H1 (cell line): ENCODE measurements around the gene LRRC40.

Experiments
- CHD2 ChIP-seq: IDR thresholded peaks from 2 replicates; pipeline ENCODE4 v1.6.1; 2012; ENCODE audit warnings: low read length, improper control_type of control experiment
- KDM1A ChIP-seq: fragments of 200-600, 300-600 bp; sonication (generic); IDR thresholded peaks from 2 replicates; pipeline ENCODE4 v1.7.1; 2016; ENCODE audit warnings: mild to moderate bottlenecking, low read length, borderline replicate concordance
- MAFK ChIP-seq: IDR thresholded peaks from 2 replicates; pipeline ENCODE4 v1.6.1; 2012; ENCODE audit warnings: low read depth, mild to moderate bottlenecking, improper control_type of control experiment, low read length
- POLR2A ChIP-seq, 2 experiments: IDR thresholded peaks; 1 replicate in 1 of 2; 2 replicates in 1 of 2; pipeline ENCODE4 v1.6.1; 2011; ENCODE audit warnings: low read depth in 2 of 2, low read length in 2 of 2, mild to moderate bottlenecking in 2 of 2; ENCODE audit errors: control extremely low read depth in 1 of 2
- RFX5 ChIP-seq: IDR thresholded peaks from 2 replicates; pipeline ENCODE4 v1.6.1; 2011; ENCODE audit warnings: low read depth, low read length, improper control_type of control experiment, borderline replicate concordance
- YY1 ChIP-seq: IDR thresholded peaks from 2 replicates; pipeline ENCODE4 v1.6.1; 2011; ENCODE audit warnings: low read depth, mild to moderate bottlenecking, low read length
- TF ChIP-seq, protein P1 (sequence below), 3 experiments: IDR thresholded peaks; 1 replicate in 2 of 3; 2 replicates in 1 of 3; pipeline versions ENCODE4 v1.5.1 to v1.6.1; 2011; ENCODE audit warnings: low read length in 3 of 3, mild to moderate bottlenecking in 3 of 3, inconsistent platforms in 2 of 3, low read depth in 1 of 3, moderate library complexity in 1 of 3; ENCODE audit not compliant: insufficient read depth in 1 of 3; ENCODE audit errors: control extremely low read depth in 1 of 3
- TF ChIP-seq, protein P2 (sequence below): IDR thresholded peaks from 2 replicates; pipeline ENCODE4 v1.6.1; 2011; ENCODE audit warnings: low read length, improper control_type of control experiment
- TF ChIP-seq, protein P3 (sequence below): IDR thresholded peaks from 2 replicates; pipeline ENCODE4 v1.6.1; 2012; ENCODE audit warnings: inconsistent platforms

DNA sequence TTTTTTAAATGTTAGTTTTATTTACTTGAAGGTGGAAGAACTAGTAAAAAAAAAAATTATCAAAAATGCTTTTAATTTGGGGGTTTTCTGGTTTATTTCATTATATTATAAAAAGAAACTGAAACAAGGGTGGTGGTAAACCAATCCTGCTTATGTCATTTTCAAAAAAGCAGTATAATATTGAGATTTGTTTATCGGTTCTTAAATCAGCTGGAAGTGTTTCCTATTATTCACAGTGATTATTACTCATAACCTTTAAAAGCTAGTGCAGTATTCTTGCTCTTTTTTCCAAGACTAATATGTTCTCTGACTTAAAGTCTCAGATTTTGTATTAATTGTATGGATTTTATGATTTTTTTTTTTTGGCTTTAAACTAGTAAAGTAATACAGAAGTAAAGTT lies 5.4 kb upstream of the LRRC40 start:
- TF ChIP-seq POLR2A (IDR thresholded peaks at IDR 0.05; ENCODE audit: control extremely low read depth in 1 of 2, low read depth in 2 of 2, low read length in 2 of 2) (no peak), CHD2 (no peak), MAFK (no peak), KDM1A (no peak), YY1 (no peak), RFX5 (no peak)
- TF ChIP-seq, protein P1, sequence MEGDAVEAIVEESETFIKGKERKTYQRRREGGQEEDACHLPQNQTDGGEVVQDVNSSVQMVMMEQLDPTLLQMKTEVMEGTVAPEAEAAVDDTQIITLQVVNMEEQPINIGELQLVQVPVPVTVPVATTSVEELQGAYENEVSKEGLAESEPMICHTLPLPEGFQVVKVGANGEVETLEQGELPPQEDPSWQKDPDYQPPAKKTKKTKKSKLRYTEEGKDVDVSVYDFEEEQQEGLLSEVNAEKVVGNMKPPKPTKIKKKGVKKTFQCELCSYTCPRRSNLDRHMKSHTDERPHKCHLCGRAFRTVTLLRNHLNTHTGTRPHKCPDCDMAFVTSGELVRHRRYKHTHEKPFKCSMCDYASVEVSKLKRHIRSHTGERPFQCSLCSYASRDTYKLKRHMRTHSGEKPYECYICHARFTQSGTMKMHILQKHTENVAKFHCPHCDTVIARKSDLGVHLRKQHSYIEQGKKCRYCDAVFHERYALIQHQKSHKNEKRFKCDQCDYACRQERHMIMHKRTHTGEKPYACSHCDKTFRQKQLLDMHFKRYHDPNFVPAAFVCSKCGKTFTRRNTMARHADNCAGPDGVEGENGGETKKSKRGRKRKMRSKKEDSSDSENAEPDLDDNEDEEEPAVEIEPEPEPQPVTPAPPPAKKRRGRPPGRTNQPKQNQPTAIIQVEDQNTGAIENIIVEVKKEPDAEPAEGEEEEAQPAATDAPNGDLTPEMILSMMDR (IDR thresholded peaks at IDR 0.05; ENCODE audit: control extremely low read depth in 1 of 3, insufficient read depth in 1 of 3, low read depth in 1 of 3, low read length in 3 of 3): no peak
- TF ChIP-seq, protein P2, sequence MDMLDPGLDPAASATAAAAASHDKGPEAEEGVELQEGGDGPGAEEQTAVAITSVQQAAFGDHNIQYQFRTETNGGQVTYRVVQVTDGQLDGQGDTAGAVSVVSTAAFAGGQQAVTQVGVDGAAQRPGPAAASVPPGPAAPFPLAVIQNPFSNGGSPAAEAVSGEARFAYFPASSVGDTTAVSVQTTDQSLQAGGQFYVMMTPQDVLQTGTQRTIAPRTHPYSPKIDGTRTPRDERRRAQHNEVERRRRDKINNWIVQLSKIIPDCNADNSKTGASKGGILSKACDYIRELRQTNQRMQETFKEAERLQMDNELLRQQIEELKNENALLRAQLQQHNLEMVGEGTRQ: no peak
- TF ChIP-seq, protein P3, sequence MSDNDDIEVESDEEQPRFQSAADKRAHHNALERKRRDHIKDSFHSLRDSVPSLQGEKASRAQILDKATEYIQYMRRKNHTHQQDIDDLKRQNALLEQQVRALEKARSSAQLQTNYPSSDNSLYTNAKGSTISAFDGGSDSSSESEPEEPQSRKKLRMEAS: no peak
